HG02970 (cell line): ENCODE measurements around the gene KCTD1.

Source experiments
- ATAC-seq: cut with Tn5 transposase; IDR thresholded peaks from one replicate; pipeline ENCODE4 v1.9.1; 2021; ENCODE audit warnings: mild to moderate bottlenecking, moderate library complexity, moderate number of reproducible peaks; ENCODE audit not compliant: unreplicated experiment, low FRiP score

The KCTD1 gene

GRCh38 chr18:26489191-26489590, 59.2 kb downstream of the KCTD1 start:
- no peak for ATAC-seq

DNA sequence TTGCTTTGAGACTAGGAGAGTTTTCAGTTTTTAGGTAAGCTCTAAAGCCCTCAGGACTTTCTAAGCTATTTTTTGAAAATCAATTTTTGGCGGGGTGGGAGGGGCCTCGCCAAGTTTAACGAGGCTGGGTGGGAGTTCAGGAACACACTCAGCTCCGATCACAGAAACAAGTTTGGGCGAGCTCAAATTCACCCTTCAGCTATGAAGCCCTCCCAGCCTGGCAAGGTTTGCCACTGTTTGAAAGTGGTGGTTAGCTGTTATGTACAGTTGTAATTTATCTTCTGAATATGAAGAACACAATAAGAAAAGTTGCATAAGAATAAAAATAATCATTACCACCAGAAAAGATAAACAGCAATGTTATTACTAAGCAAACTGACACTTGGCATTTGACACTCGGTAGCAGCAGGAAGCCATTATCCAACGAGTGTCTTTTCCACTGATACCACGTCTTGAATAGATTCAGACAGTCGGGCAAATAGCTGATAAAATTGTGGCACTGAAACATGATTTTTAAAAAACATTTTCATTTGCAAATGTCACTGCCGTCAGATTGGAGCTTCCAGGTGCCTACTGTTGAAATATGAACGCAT, 59.8 kb downstream of the KCTD1 start:
- no peak for ATAC-seq

- no peak for ATAC-seq
Observed at GRCh38 chr18:26487437-26487836, 60.9 kb downstream of the KCTD1 start.

DNA sequence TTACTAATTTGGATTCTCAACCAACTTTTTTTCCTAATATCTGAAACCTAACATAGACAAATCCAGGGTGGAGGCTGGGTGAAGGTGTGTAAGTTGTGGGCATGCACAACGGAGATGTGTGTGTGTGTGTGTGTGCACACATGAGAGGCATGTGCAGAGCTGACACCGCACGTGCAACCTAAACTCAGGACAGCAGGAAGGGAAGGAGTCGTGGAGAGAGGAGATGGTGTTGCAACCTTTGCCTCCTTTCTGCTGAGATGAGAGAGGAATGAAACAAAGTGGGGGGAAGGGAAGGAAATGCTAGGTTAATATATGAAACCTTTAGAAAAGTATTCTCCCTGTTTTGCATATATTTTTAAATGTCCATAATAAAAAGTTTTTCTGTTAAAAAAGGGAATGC, 64.7 kb downstream of the KCTD1 start:
- ATAC-seq = no peak

DNA sequence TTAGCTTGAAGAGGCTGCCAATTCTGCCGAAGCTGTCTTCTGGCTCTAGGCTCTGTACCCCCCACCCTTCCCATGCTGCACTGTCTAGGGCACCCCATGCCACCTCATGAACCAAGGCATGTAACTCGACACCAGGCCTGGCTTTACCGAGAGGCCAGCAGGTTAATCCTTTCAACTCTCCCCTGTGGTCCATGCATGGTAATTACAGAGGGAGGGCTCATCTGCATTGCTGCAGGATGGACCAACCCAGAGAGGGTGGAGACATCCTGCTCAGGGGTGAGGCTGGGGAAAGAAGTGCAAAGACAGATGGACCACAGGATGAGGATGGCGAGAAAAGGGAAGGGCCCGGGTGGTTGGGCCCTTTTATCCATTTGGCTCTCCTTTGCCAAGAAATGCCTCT, 65.8 kb downstream of the KCTD1 start:
- no peak for ATAC-seq

GRCh38 chr18:26480897-26481795, 67.2 kb downstream of the KCTD1 start:
- ATAC-seq = no peak

DNA sequence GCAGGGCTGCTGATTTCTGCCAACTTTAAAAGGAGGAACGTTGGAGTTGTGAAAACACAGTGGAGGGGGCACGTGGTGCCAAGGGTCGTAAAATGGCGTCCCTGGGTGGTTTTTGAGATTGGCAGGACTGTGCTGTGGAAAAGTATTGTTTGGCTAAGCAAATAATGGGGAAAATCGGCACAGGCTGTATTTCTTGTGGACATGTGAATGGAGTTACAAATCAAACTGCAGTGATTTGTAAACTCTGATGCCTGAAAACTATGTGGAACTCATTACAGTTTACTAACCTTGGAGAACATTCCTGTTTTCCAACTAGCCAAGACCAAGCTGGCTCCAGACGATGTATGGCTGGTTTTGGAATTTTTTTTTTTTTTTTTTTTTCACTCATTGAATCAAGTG, 68.7 kb downstream of the KCTD1 start:
- ATAC-seq = no peak

- ATAC-seq = no peak
Observed at GRCh38 chr18:26479065-26479680, 69.2 kb downstream of the KCTD1 start.

DNA sequence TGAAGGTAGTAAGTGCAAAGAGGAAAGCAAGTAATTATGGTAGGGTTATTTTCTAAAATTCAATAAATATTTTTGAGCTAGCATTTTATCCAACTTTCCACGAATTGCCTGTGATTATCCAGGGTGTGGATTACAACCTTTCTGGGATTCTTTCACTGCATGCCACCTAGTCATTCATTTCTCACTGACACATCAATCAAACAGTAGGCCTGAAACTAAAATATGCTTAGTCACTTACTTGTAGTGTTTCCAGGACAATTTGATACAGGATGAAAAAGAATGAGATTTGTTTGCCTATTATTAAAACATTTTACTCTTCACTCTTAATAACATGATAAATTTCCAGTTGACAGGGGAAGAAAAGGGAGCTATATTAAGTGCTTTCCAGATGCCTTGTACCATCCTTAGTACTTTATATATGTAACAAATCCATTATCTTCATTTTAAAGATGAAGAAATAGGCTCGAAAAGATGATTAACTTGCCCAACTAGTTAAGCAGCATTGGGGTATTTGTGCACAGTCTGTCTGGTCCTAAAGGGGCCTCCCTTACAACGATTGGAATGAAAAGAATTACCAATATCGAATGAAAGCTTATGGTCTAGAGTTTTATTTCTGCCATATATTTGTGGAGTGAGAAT, 70.4 kb downstream of the KCTD1 start:
- no peak for ATAC-seq

GRCh38 chr18:26476697-26477096, 71.7 kb downstream of the KCTD1 start:
- ATAC-seq = no peak

GRCh38 chr18:26474542-26474941, 73.8 kb downstream of the KCTD1 start:
- no peak for ATAC-seq

DNA sequence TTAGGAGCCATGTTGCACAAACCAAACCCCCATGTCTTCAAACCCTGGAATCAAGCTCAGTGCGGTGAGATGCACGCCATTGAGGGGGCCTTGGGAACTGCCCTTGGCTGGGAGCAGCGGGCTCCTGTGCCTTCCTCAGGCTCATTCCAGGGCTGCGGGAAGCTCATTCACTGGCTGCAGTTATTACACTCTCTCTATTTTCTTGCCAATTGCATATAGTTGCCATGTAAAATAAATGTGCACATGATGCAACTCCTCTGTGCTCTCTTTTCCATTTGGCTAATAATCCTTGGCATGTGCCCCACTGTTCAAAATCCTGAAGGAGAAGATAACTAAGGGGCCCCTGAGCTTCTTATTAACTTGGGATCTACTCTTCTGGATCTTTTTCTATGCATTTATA, 74.7 kb downstream of the KCTD1 start:
- ATAC-seq = no peak

GRCh38 chr18:26471826-26472225, 76.5 kb downstream of the KCTD1 start:
- no peak for ATAC-seq

DNA sequence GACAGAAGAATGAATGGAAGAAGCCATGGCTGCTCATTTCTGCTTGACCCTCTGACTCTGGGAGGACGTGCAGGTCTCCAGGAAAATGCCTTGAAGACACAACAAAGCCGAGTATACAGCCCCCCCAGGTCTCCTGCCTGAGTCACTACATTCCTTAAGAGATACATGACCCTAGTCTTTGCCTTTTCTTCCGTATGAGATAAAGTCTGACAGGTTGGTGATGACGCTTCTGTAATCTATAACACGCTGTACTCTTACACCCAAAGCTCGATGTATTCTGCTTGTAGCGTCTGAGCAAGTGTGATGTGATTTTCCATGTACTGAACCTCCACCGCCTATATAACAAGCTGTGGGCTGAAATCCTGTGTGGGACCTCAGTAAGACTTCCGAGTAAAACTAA, 77.3 kb downstream of the KCTD1 start:
- no peak for ATAC-seq

DNA sequence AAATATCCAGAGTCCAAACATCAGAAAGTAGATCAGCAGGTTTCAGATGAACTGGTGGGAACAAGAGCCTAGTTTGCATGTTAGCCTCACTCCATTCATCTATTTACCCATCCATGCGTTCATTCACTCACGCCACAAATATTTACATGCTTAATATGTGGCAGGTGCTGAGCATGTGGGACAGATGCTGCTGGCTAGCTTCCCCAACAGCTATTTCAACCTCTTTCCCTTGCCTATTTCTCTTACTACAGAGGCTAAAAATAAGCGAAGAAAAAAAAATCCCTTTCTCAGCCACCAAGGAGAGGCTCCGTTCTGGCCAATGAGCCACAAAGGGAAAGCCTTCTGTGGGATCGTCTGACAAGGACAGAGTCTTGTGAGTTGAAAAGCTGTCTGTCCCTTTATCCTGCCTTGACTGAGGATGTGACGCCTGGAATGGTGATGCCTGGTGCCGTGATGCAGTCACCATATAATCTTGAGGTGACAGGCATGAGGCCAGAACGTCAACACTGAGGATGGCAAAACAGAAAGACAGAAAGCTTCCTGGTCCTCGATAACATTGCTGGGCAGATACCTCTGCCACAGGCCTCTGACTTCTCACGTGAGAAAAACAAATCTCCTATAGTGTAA, 78.2 kb downstream of the KCTD1 start:
- peak; percentile 44 for ATAC-seq

- no peak for ATAC-seq
Observed at GRCh38 chr18:26468931-26469340, 79.4 kb downstream of the KCTD1 start.

DNA sequence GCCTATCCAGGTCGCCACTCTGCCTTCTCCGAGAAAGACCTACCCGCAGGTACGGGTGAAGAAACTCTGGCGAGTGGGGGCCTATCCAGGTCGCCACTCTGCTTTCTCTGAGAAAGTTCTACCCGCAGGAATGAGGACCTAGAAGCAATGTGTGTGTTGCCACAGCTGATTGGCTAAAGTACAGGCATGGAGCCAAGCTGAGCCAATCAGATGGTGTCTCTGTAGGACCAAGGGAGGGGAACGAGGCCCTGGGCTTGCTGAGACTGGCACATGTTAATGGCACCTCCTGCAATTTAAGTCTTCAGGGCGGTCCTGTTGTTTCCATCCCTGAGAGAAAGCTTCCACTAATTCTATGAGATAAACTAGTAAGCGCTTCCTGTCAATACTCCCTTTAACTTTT, 82.3 kb downstream of the KCTD1 start:
- ATAC-seq = no peak

GRCh38 chr18:26465431-26465830, 82.9 kb downstream of the KCTD1 start:
- no peak for ATAC-seq

GRCh38 chr18:26464128-26465011, 84.0 kb downstream of the KCTD1 start:
- ATAC-seq = no peak

GRCh38 chr18:26462355-26462754, 86.0 kb downstream of the KCTD1 start:
- no peak for ATAC-seq
